WERI-Rb-1 (cell line): Measurements from ENCODE around the gene ABRACL.

ENCODE experiments used
- DNase-seq: peaks from one replicate; pipeline ENCODE4 v3.0.0-alpha.2; 2020
- H3K27ac ChIP-seq: fragments of 250-450 bp; sonication (Bioruptor Pico); 2 replicates; pipeline ENCODE4 v1.5.1; 2020; ENCODE audit warnings: mild to moderate bottlenecking, moderate library complexity
- H3K27me3 ChIP-seq: fragments of 250-450 bp; sonication (Bioruptor Pico); 2 replicates; pipeline ENCODE4 v1.5.1; 2021; ENCODE audit warnings: mild to moderate bottlenecking, low read depth, moderate library complexity; ENCODE audit not compliant: insufficient read depth, severe bottlenecking
- H3K36me3 ChIP-seq: fragments of 250-450 bp; sonication (Bioruptor Pico); 2 replicates; pipeline ENCODE4 v1.5.1; 2020; ENCODE audit warnings: mild to moderate bottlenecking, moderate library complexity
- H3K4me3 ChIP-seq: 2 replicates; pipeline ENCODE4 v1.5.1; 2011; ENCODE audit warnings: low read depth, mild to moderate bottlenecking, control low read depth, low read length
- H3K9me3 ChIP-seq: fragments of 250-450 bp; sonication (Bioruptor Pico); 2 replicates; pipeline ENCODE4 v1.5.1; 2021; ENCODE audit warnings: mild to moderate bottlenecking, moderate library complexity; ENCODE audit not compliant: severe bottlenecking
- CTCF ChIP-seq: IDR thresholded peaks from 2 replicates; pipeline ENCODE4 v1.5.1; 2011; ENCODE audit warnings: low read depth, mild to moderate bottlenecking, control low read depth, inconsistent platforms, low read length

Gene ABRACL

GRCh38 chr6:139055709-139056108 is 27.2 kb downstream of the ABRACL start:
- no peak overlapping the region for H3K4me3 ChIP-seq
- H3K27ac ChIP-seq, result no peak overlapping the region
- TF ChIP-seq CTCF, result no peak
- H3K36me3 ChIP-seq, result no peaks in the 10 kb centered on the region
- no peaks in the 10 kb centered on the region for H3K9me3 ChIP-seq
- no peak for DNase-seq
- no peaks in the 10 kb centered on the region for H3K27me3 ChIP-seq

GRCh38 chr6:139058029-139058428 is 29.5 kb downstream of the ABRACL start:
- Histone ChIP-seq H3K9me3 (no peaks in the 10 kb centered on the region), H3K4me3 (no peak overlapping the region), H3K27ac (no peak overlapping the region)

GRCh38 chr6:139060332-139060731 is 31.8 kb downstream of the ABRACL start:
- no peak overlapping the region for H3K27ac ChIP-seq
- no peaks in the 10 kb centered on the region for H3K36me3 ChIP-seq
- DNase-seq, result no peak
- no peak for TF ChIP-seq CTCF
- no peaks in the 10 kb centered on the region for H3K27me3 ChIP-seq
- no peaks in the 10 kb centered on the region for H3K9me3 ChIP-seq
- no peak overlapping the region for H3K4me3 ChIP-seq

More at GRCh38 chr6:139058029-139058428, 29.5 kb downstream of the ABRACL start:
- Histone ChIP-seq H3K27me3 (no peaks in the 10 kb centered on the region), H3K36me3 (no peaks in the 10 kb centered on the region)
- TF ChIP-seq CTCF, result no peak
- DNase-seq, result no peak

- no peaks in the 10 kb centered on the region for H3K27me3 ChIP-seq
- H3K27ac ChIP-seq, result no peak overlapping the region
- no peaks in the 10 kb centered on the region for H3K9me3 ChIP-seq
- TF ChIP-seq CTCF, result no peak
- no peaks in the 10 kb centered on the region for H3K36me3 ChIP-seq
- no peak overlapping the region for H3K4me3 ChIP-seq
- DNase-seq, result no peak
These were observed 34.5 kb downstream of the ABRACL start for GRCh38 chr6:139062932-139063646.

GRCh38 chr6:139064981-139065665 is 36.6 kb downstream of the ABRACL start:
- no peak for DNase-seq
- Histone ChIP-seq H3K4me3 (no peak overlapping the region), H3K27ac (no peak overlapping the region), H3K9me3 (no peaks in the 10 kb centered on the region), H3K36me3 (no peaks in the 10 kb centered on the region), H3K27me3 (no peaks in the 10 kb centered on the region)
- no peak for TF ChIP-seq CTCF

- no peak overlapping the region for H3K4me3 ChIP-seq
- H3K27ac ChIP-seq, result no peak overlapping the region
- no peaks in the 10 kb centered on the region for H3K27me3 ChIP-seq
- no peaks in the 10 kb centered on the region for H3K9me3 ChIP-seq
- no peaks in the 10 kb centered on the region for H3K36me3 ChIP-seq
- no peak for TF ChIP-seq CTCF
- DNase-seq, result no peak
These were observed 37.5 kb downstream of the ABRACL start for GRCh38 chr6:139066080-139066479.
